ENCODE data around the gene CASP7. TPM values are rescaled to one million over a fixed set of nuclear protein-coding genes. Genes with fewer than 3 reads are reported as not detected.

CASP7 gene
- total RNA-seq, 2 experiments from 2014 or later, result 14.8 to 16.5 TPM

DNA sequence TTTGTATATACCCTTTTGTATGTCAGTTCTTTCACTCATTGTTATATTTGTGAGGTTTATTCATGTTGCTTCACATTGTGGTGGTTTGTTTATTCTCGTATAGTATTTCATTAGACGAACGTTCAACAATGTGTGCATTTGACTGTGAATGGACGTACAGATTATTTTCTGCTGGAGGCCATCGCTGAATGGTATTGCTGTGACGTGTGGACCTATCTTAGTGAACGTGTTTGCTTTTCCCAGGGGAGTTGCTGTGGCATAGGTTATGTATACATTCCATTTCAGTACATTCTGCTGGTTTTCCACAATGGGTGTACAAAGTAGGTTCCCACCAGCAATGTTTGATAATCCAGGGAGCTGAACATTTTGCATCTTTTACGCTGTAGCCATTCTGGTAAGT lies 40.7 kb downstream of the CASP7 start:
- intact Hi-C loops (cut with micrococcal nuclease; ENCODE audit: unreplicated experiment), result no loop called here
- POLR2A ChIA-PET, result no interaction called here
- Histone ChIP-seq H3K9me3 (ENCODE audit: low read length) (no peaks in the 10 kb centered on the region), H4K20me1 (ENCODE audit: insufficient read depth, low read length) (no peaks in the 10 kb centered on the region), H3K36me3 (ENCODE audit: insufficient read depth, low read length) (peaks cover 11% of the 10 kb centered on the region), H3K9me2 (ENCODE audit: insufficient read depth, low read length) (no peaks in the 10 kb centered on the region), H3K4me1 (ENCODE audit: insufficient read depth, low read length, poor library complexity, severe bottlenecking) (no peaks in the 10 kb centered on the region), H2AFZ (ENCODE audit: low read length) (no peak overlapping the region), H3K27ac (ENCODE audit: low read depth, low read length, poor library complexity, severe bottlenecking) (no peak overlapping the region), H3K4me2 (ENCODE audit: low read length) (no peak overlapping the region), H3K79me2 (ENCODE audit: insufficient read depth, low read depth, low read length) (no peaks in the 10 kb centered on the region), H3K4me3 (ENCODE audit: low read depth, low read length, poor library complexity, severe bottlenecking) (no peak overlapping the region)
- CTCF ChIA-PET (ENCODE audit: unreplicated experiment), result no interaction called here
- TF ChIP-seq EZH2phosphoT487 (IDR thresholded peaks at IDR 0.05; ENCODE audit: borderline replicate concordance, low read depth, low read length), result no peak
- TF ChIP-seq, protein P1, sequence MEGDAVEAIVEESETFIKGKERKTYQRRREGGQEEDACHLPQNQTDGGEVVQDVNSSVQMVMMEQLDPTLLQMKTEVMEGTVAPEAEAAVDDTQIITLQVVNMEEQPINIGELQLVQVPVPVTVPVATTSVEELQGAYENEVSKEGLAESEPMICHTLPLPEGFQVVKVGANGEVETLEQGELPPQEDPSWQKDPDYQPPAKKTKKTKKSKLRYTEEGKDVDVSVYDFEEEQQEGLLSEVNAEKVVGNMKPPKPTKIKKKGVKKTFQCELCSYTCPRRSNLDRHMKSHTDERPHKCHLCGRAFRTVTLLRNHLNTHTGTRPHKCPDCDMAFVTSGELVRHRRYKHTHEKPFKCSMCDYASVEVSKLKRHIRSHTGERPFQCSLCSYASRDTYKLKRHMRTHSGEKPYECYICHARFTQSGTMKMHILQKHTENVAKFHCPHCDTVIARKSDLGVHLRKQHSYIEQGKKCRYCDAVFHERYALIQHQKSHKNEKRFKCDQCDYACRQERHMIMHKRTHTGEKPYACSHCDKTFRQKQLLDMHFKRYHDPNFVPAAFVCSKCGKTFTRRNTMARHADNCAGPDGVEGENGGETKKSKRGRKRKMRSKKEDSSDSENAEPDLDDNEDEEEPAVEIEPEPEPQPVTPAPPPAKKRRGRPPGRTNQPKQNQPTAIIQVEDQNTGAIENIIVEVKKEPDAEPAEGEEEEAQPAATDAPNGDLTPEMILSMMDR (conservative IDR thresholded peaks at IDR 0.05; ENCODE audit: low read length), result no peak
- no peak for DNase-seq (ENCODE audit: low spot score)
- BruUV-seq (replicated peaks), result no TSS peak

DNA sequence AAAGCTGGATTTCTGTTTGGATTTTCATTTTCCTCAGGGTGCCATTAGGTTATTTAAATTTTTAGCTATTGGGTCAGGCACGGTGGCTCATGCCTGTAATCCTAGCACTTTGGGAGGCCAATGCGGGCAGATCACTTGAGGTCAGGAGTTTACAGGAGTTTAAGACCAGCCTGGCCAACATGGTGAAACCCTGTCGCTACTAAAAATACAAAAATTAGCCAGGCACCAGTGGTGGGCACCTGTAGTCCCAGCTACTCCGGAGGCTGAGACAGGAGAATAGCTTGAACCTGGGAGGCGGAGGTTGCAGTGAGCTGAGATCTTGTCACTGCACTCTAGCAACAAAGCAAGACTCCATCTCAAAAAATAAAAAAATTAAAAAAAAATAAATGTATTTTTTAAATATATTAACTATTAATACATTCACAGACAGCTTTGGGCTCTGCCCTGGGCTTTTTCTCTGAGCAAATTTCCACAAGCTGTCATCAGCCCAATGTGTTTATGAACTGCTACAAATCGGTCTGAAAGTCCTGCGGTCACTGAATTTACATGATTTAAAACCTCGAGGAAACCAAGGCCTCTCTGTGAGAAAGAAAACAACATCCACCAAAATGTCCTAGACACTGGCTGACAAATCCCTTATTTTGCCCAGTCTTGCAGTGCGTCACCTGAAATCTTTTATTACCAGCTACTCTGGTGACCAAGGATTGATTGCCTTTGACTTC lies 52.6 kb downstream of the CASP7 start:
- Histone ChIP-seq H3K79me2 (ENCODE audit: insufficient read depth, low read depth, low read length) (no peaks in the 10 kb centered on the region), H3K36me3 (ENCODE audit: insufficient read depth, low read length) (peaks cover 23% of the 10 kb centered on the region), H3K9me3 (ENCODE audit: low read length) (no peaks in the 10 kb centered on the region), H3K4me2 (ENCODE audit: low read length) (no peak overlapping the region), H4K20me1 (ENCODE audit: insufficient read depth, low read length) (no peaks in the 10 kb centered on the region), H2AFZ (ENCODE audit: low read length) (no peak overlapping the region), H3K4me3 (ENCODE audit: low read depth, low read length, poor library complexity, severe bottlenecking) (no peak overlapping the region), H3K27ac (ENCODE audit: low read depth, low read length, poor library complexity, severe bottlenecking) (no peak overlapping the region), H3K9me2 (ENCODE audit: insufficient read depth, low read length) (no peaks in the 10 kb centered on the region), H3K4me1 (ENCODE audit: insufficient read depth, low read length, poor library complexity, severe bottlenecking) (no peaks in the 10 kb centered on the region)
- POLR2A ChIA-PET, result interaction anchor here (1.0 kb wide), 1 partner anchor 36 kb away, joined by 3 read pairs; no protein-coding TSS in a partner anchor
- DNase-seq (ENCODE audit: low spot score), result no peak
- intact Hi-C loops (cut with micrococcal nuclease; ENCODE audit: unreplicated experiment), result no loop called here
- no TSS peak for BruUV-seq (replicated peaks)
- TF ChIP-seq, protein P1 (conservative IDR thresholded peaks at IDR 0.05; ENCODE audit: low read length), result no peak
- no peak for TF ChIP-seq EZH2phosphoT487 (IDR thresholded peaks at IDR 0.05; ENCODE audit: borderline replicate concordance, low read depth, low read length)
- CTCF ChIA-PET (ENCODE audit: unreplicated experiment), result no interaction called here

DNA sequence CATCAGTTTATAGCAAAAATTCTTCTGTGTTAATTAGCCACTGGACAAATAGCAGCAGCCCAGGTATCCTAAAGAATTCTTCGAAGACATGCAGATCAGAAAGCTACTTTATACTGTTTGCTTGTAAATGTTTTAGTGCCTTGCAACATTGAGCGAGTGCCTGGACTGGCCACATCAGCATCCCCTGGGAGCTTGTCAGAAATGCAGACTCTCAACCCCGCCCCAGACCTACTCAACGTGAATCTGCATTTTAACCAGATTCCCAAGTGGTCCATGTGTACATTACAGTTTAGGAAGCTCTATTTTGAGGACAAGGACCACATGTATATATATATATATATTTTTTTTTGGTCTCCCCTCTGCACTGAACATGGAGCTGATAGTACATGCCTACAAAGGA lies 53.3 kb downstream of the CASP7 start:
- no peak overlapping the region for H3K4me3 ChIP-seq (ENCODE audit: low read depth, low read length, poor library complexity, severe bottlenecking)
- no peak for DNase-seq (ENCODE audit: low spot score)
- POLR2A ChIA-PET, result interaction anchor here (0.7 to 1.0 kb wide), 3 partner anchors 35 to 490 kb away, joined by 3 read pairs; no protein-coding TSS in a partner anchor
- peaks cover 23% of the 10 kb centered on the region for H3K36me3 ChIP-seq (ENCODE audit: insufficient read depth, low read length)
- no peaks in the 10 kb centered on the region for H3K4me1 ChIP-seq (ENCODE audit: insufficient read depth, low read length, poor library complexity, severe bottlenecking)
- TF ChIP-seq EZH2phosphoT487 (IDR thresholded peaks at IDR 0.05; ENCODE audit: borderline replicate concordance, low read depth, low read length), result no peak
- TF ChIP-seq, protein P1 (conservative IDR thresholded peaks at IDR 0.05; ENCODE audit: low read length), result no peak
- no peaks in the 10 kb centered on the region for H3K79me2 ChIP-seq (ENCODE audit: insufficient read depth, low read depth, low read length)
- no peaks in the 10 kb centered on the region for H3K9me3 ChIP-seq (ENCODE audit: low read length)
- intact Hi-C loops (cut with micrococcal nuclease; ENCODE audit: unreplicated experiment), result no loop called here
- H2AFZ ChIP-seq (ENCODE audit: low read length), result no peak overlapping the region
- no peak overlapping the region for H3K4me2 ChIP-seq (ENCODE audit: low read length)
- no peaks in the 10 kb centered on the region for H3K9me2 ChIP-seq (ENCODE audit: insufficient read depth, low read length)
- no peaks in the 10 kb centered on the region for H4K20me1 ChIP-seq (ENCODE audit: insufficient read depth, low read length)
- no peak overlapping the region for H3K27ac ChIP-seq (ENCODE audit: low read depth, low read length, poor library complexity, severe bottlenecking)
- no TSS peak for BruUV-seq (replicated peaks)
- CTCF ChIA-PET (ENCODE audit: unreplicated experiment), result no interaction called here
